HepG2 (cell line): ENCODE data around the gene BAG3. TPM values are rescaled to one million over a fixed set of nuclear protein-coding genes. Genes with fewer than 3 reads are reported as not detected.

Experiments
- BHLHE40 ChIP-seq: IDR thresholded peaks from 2 replicates; pipeline ENCODE4 v1.6.1; 2011; ENCODE audit warnings: low read length, improper control_type of control experiment
- DNMT3B ChIP-seq: conservative IDR thresholded peaks from 2 replicates; pipeline ENCODE4 v1.6.1; 2016; ENCODE audit warnings: missing biosample characterization, control low read depth
- FOXM1 ChIP-seq: sonication (generic); formaldehyde crosslinking; IDR thresholded peaks from 2 replicates; pipeline ENCODE4 v1.5.0; 2020; ENCODE audit warnings: missing genetic modification reagents
- PHF21A ChIP-seq: sonication (generic); formaldehyde crosslinking; IDR thresholded peaks from 2 replicates; pipeline ENCODE4 v1.5.0; 2020; ENCODE audit warnings: mild to moderate bottlenecking, missing genetic modification reagents
- RAD51 ChIP-seq: fragments of 450-650 bp; IDR thresholded peaks from 2 replicates; pipeline ENCODE4 v1.6.1; 2016; ENCODE audit warnings: borderline replicate concordance
- SATB2 ChIP-seq: sonication (generic); formaldehyde crosslinking; IDR thresholded peaks from 2 replicates; pipeline ENCODE4 v1.5.0; 2020; ENCODE audit warnings: missing genetic modification reagents
- SIX1 ChIP-seq: sonication (generic); formaldehyde crosslinking; IDR thresholded peaks from 2 replicates; pipeline ENCODE4 v1.4.0; 2020; ENCODE audit warnings: missing genetic modification reagents, borderline replicate concordance
- SNAPC4 ChIP-seq: sonication (generic); formaldehyde crosslinking; IDR thresholded peaks from 2 replicates; pipeline ENCODE4 v1.4.0; 2020; ENCODE audit warnings: mild to moderate bottlenecking, missing genetic modification reagents
- ZNF652 ChIP-seq: IDR thresholded peaks from 2 replicates; pipeline ENCODE4 v1.6.1; 2016; ENCODE audit warnings: low read depth, borderline replicate concordance
- ZNF704 ChIP-seq: sonication (generic); formaldehyde crosslinking; IDR thresholded peaks from 2 replicates; pipeline ENCODE4 v1.8.1; 2023; ENCODE audit warnings: mild to moderate bottlenecking, inconsistent platforms, moderate library complexity, missing genetic modification reagents, borderline replicate concordance
- ZNF883 ChIP-seq: sonication (generic); formaldehyde crosslinking; IDR thresholded peaks from 2 replicates; pipeline ENCODE4 v1.5.1; 2020; ENCODE audit warnings: mild to moderate bottlenecking, missing genetic modification reagents; ENCODE audit errors: not compliant biosample characterization
- polyA plus RNA-seq, 8 experiments: library from polyadenylated mRNA; depleted of rRNA in 3 of 8; stranded (reverse) in 7 of 8; unstranded in 1 of 8; fragments of >200 nt; fragmentation: Illumina TruSeq in 4 of 8; extraction: Trizol in 4 of 8; gene quantifications; 2 replicates each; pipeline versions ENCODE4 v1.2.1 to v1.2.3, GENCODE V29; 2011 to 2016; ENCODE audit warnings: low read depth in 4 of 8, missing spikeins in 1 of 8, mixed read lengths in 1 of 8; ENCODE audit not compliant: insufficient read depth in 1 of 8
- total RNA-seq, 5 experiments: library from RNA; depleted of rRNA; stranded (reverse); fragments of >200 nt; fragmentation: Illumina TruSeq; extraction: Trizol; gene quantifications; 2 replicates each; pipeline ENCODE4 v1.2.3, GENCODE V29; 2016; ENCODE audit warnings: low read depth in 1 of 5
- TF ChIP-seq, protein P1 (sequence below): sonication (generic); formaldehyde crosslinking; IDR thresholded peaks from 2 replicates; pipeline ENCODE4 v1.5.1; 2020; ENCODE audit warnings: missing genetic modification reagents, mild to moderate bottlenecking, borderline replicate concordance
- TF ChIP-seq, protein P2 (sequence below): sonication (generic); formaldehyde crosslinking; IDR thresholded peaks from 2 replicates; pipeline ENCODE4 v1.9.0; 2021; ENCODE audit warnings: missing genetic modification reagents, borderline replicate concordance
- TF ChIP-seq, protein P3 (sequence below): sonication (generic); formaldehyde crosslinking; IDR thresholded peaks from 2 replicates; pipeline ENCODE4 v1.4.0; 2020; ENCODE audit warnings: missing genetic modification reagents, mild to moderate bottlenecking, borderline replicate concordance
- TF ChIP-seq, protein P4 (sequence below): sonication (generic); formaldehyde crosslinking; IDR thresholded peaks from 2 replicates; pipeline ENCODE4 v1.9.0; 2022; ENCODE audit warnings: missing genetic modification reagents, mild to moderate bottlenecking, borderline replicate concordance

The BAG3 gene
- total and polyA plus RNA-seq, 2 of the 13 experiments (the other 11 are each of a cell fraction or from before 2014, with no cell fraction given), result 2.9 to 6.7 TPM

DNA sequence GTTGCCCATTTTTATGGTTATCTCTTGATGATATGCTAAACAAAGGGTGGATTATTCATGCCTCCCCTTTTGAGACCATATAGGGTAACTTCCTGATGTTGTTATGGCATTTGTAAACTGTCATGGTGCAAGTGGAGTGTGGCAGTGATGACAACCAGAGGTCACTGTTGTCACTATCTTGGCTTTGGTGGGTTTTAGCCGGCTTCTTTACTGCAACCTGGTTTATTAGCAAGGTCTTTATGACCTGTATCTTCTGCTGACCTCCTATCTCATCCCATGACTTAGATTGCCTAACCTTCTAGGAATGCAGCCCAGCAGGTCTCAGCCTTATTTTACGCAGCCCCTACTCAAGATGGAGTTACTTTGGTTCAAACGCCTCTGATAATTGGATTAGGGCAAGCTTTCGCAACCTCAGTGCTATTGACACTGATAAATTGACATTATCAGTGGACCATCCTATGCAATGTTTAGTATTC lies 36.9 kb downstream of the BAG3 start (continued):
- TF ChIP-seq SIX1 (CRISPR knock-in tag) (no peak), ZNF652 (CRISPR knock-in tag) (no peak), ZNF704 (CRISPR knock-in tag) (no peak), RAD51 (no peak), ZNF883 (CRISPR knock-in tag) (no peak), DNMT3B (CRISPR knock-in tag) (no peak), FOXM1 (CRISPR knock-in tag) (no peak), PHF21A (CRISPR knock-in tag) (no peak), SATB2 (CRISPR knock-in tag) (no peak), BHLHE40 (no peak), SNAPC4 (CRISPR knock-in tag) (0 out of 2 replicates have a peak, but pooled peaks have one; percentile 41)
- TF ChIP-seq, protein P1, sequence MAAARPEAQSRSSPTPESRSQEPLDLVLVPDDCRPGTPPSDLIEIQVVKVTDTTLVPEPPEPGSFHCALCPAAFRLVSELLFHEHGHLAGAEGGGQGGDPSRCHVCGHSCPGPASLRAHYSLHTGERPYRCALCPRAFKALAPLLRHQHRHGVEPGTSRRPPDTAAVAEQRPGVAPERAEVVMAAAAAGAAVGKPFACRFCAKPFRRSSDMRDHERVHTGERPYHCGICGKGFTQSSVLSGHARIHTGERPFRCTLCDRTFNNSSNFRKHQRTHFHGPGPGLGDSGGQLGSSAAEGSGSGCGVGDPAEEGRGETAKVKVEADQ (CRISPR knock-in tag), result no peak
- TF ChIP-seq, protein P2, sequence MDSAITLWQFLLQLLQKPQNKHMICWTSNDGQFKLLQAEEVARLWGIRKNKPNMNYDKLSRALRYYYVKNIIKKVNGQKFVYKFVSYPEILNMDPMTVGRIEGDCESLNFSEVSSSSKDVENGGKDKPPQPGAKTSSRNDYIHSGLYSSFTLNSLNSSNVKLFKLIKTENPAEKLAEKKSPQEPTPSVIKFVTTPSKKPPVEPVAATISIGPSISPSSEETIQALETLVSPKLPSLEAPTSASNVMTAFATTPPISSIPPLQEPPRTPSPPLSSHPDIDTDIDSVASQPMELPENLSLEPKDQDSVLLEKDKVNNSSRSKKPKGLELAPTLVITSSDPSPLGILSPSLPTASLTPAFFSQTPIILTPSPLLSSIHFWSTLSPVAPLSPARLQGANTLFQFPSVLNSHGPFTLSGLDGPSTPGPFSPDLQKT (CRISPR knock-in tag), result no peak
- TF ChIP-seq, protein P3, sequence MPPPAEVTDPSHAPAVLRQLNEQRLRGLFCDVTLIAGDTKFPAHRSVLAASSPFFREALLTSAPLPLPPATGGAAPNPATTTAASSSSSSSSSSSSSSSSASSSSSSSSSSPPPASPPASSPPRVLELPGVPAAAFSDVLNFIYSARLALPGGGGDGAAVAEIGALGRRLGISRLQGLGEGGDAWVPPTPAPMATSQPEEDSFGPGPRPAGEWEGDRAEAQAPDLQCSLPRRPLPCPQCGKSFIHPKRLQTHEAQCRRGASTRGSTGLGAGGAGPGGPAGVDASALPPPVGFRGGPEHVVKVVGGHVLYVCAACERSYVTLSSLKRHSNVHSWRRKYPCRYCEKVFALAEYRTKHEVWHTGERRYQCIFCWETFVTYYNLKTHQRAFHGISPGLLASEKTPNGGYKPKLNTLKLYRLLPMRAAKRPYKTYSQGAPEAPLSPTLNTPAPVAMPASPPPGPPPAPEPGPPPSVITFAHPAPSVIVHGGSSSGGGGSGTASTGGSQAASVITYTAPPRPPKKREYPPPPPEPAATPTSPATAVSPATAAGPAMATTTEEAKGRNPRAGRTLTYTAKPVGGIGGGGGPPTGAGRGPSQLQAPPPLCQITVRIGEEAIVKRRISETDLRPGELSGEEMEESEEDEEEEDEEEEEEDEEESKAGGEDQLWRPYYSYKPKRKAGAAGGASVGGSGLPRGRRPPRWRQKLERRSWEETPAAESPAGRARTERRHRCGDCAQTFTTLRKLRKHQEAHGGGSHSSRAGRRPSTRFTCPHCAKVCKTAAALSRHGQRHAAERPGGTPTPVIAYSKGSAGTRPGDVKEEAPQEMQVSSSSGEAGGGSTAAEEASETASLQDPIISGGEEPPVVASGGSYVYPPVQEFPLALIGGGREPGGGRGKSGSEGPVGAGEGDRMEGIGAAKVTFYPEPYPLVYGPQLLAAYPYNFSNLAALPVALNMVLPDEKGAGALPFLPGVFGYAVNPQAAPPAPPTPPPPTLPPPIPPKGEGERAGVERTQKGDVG (CRISPR knock-in tag), result no peak
- TF ChIP-seq, protein P4, sequence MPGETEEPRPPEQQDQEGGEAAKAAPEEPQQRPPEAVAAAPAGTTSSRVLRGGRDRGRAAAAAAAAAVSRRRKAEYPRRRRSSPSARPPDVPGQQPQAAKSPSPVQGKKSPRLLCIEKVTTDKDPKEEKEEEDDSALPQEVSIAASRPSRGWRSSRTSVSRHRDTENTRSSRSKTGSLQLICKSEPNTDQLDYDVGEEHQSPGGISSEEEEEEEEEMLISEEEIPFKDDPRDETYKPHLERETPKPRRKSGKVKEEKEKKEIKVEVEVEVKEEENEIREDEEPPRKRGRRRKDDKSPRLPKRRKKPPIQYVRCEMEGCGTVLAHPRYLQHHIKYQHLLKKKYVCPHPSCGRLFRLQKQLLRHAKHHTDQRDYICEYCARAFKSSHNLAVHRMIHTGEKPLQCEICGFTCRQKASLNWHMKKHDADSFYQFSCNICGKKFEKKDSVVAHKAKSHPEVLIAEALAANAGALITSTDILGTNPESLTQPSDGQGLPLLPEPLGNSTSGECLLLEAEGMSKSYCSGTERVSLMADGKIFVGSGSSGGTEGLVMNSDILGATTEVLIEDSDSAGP (CRISPR knock-in tag), result no peak
